Kidney (tissue), 14 donors: ENCODE data around the gene MIPEP. TPM values are rescaled to one million over a fixed set of nuclear protein-coding genes. Genes with fewer than 3 reads are reported as not detected.

Experiments used
- DNase-seq, 5 donors: peaks; one replicate each; pipeline ENCODE4 v3.0.0-alpha.2; 2013 to 2020
- FAIRE-seq: peaks from 2 replicates; lab custom pipeline; 2012; peaks lifted over from hg19 to GRCh38; lab: Jason Lieb, UNC
- H3K27ac ChIP-seq, 2 donors: one replicate each; pipeline ENCODE4 v1.7.0; 2013; ENCODE audit warnings: low read depth in 2 of 2, low read length in 2 of 2, inconsistent platforms in 1 of 2
- H3K27me3 ChIP-seq: one replicate; pipeline ENCODE4 v1.7.1; 2013; ENCODE audit warnings: low read length, inconsistent platforms; ENCODE audit not compliant: control insufficient read depth, insufficient read depth
- H3K36me3 ChIP-seq, 3 donors: one replicate each; pipeline versions ENCODE4 v1.7.0 to v1.7.1; 2013; ENCODE audit warnings: low read length in 3 of 3, control low read depth in 1 of 3, inconsistent platforms in 1 of 3; ENCODE audit not compliant: insufficient read depth in 3 of 3, control insufficient read depth in 2 of 3
- H3K4me1 ChIP-seq, 3 donors: one replicate each; pipeline versions ENCODE4 v1.7.0 to v1.7.1; 2013; ENCODE audit warnings: low read length in 3 of 3, inconsistent platforms in 1 of 3, low read depth in 1 of 3; ENCODE audit not compliant: control insufficient read depth in 2 of 3, insufficient read depth in 2 of 3
- H3K4me3 ChIP-seq, 3 donors: one replicate each; pipeline versions ENCODE4 v1.7.0 to v1.8.1; 2013; ENCODE audit warnings: low read length in 3 of 3, control low read depth in 1 of 3, inconsistent platforms in 1 of 3
- H3K9ac ChIP-seq, 3 donors: one replicate each; pipeline versions ENCODE4 v1.7.0 to v1.7.1; 2013; ENCODE audit warnings: low read length in 3 of 3, control low read depth in 1 of 3, inconsistent platforms in 1 of 3
- H3K9me3 ChIP-seq, 3 donors: one replicate each; pipeline versions ENCODE4 v1.7.0 to v1.7.1; 2013; ENCODE audit warnings: low read length in 3 of 3, control low read depth in 1 of 3, inconsistent platforms in 1 of 3; ENCODE audit not compliant: control insufficient read depth in 2 of 3, insufficient read depth in 1 of 3
- CTCF ChIP-seq: IDR thresholded peaks from 3 replicates; pipeline ENCODE4 v1.5.1; 2012; ENCODE audit warnings: mild to moderate bottlenecking, moderate library complexity, borderline replicate concordance; ENCODE audit not compliant: insufficient read depth; ENCODE audit errors: extremely low read depth
- intact Hi-C: fragments of 100-400 bp; cut with DNase I; formaldehyde crosslinking; loops from one replicate; pipeline ENCODE4 v1.11.1; 2022
- polyA plus RNA-seq: library from polyadenylated mRNA; stranded (reverse); fragments of 350-450 nt; fragmentation: Illumina TruSeq; extraction: RNeasy Lipid Tissue Mini Kit (QIAGEN cat#74804); gene quantifications from one replicate; pipeline ENCODE4 v1.2.3, GENCODE V29; 2014; ENCODE audit warnings: low read depth, low replicate concordance; ENCODE audit not compliant: insufficient read depth
- total RNA-seq: library from RNA; stranded (reverse); fragmentation: NEBNext Ultra II Directional; extraction: Animal tissue kit (Norgen Biotek cat#: 25700); gene quantifications from one replicate; pipeline ENCODE4 v1.2.1, GENCODE V29; 2021
- donor health status: control.
- donor health status: control.
- donor health status: control.
- donor health status: control.
- donor health status: control.
- donor health status: DM: yes; HTN: yes; CAD: no.
- donor health status: Normal renal cell carcinoma (clear cell type).

The MIPEP gene
- total and polyA plus RNA-seq, 2 donors from 2014 or later: 29.1 to 46.8 TPM

GRCh38 chr13:23868521-23868920 is 20.7 kb downstream of the MIPEP start:
- FAIRE-seq (no peak), DNase-seq (no peak)
- H3K9me3 ChIP-seq: no peaks in the 10 kb centered on the region
- no peaks in the 10 kb centered on the region for H3K4me1 ChIP-seq
- intact Hi-C loops: no loop called here
- no peaks in the 10 kb centered on the region for H3K27me3 ChIP-seq
- H3K9ac ChIP-seq: no peak overlapping the region
- peaks cover 0 to 3% (median 3%) of the 10 kb centered on the region in 3 donors for H3K36me3 ChIP-seq
- H3K4me3 ChIP-seq: no peak overlapping the region
- no peak overlapping the region for H3K27ac ChIP-seq
- no peak for TF ChIP-seq CTCF

DNA sequence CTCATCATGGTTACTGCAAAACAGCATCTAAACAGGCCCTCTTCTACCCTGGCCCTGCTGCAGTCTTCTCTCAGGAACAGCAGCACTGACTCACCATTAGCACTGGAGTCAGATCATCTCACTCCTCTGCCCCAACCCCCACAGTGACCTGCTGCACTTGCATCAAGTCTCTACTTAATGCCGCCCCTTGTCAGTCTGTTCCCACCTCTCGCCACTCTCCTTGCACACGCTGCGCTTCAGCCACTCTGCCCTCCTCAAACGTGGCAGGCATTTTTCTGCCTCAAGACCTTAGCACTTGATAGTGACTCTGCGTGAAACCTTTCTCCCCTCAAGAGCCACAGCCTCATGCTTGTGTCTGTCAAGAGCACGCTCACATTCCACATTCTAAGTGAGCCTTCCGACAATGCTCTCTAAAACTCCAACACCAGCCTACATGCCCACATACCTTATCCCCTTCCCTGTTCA is 22.1 kb downstream of the MIPEP start:
- FAIRE-seq (no peak), DNase-seq (peak in 3 of 5 donors; percentile 34 to 50 (median 41))
- no peak for TF ChIP-seq CTCF
- Histone ChIP-seq H3K27me3 (no peaks in the 10 kb centered on the region), H3K9me3 (no peaks in the 10 kb centered on the region), H3K27ac (no peak overlapping the region), H3K4me1 (no peaks in the 10 kb centered on the region), H3K9ac (no peak overlapping the region), H3K36me3 (peaks cover 0 to 4% (median 3%) of the 10 kb centered on the region in 3 donors), H3K4me3 (no peak overlapping the region)
- intact Hi-C loops: no loop called here

DNA sequence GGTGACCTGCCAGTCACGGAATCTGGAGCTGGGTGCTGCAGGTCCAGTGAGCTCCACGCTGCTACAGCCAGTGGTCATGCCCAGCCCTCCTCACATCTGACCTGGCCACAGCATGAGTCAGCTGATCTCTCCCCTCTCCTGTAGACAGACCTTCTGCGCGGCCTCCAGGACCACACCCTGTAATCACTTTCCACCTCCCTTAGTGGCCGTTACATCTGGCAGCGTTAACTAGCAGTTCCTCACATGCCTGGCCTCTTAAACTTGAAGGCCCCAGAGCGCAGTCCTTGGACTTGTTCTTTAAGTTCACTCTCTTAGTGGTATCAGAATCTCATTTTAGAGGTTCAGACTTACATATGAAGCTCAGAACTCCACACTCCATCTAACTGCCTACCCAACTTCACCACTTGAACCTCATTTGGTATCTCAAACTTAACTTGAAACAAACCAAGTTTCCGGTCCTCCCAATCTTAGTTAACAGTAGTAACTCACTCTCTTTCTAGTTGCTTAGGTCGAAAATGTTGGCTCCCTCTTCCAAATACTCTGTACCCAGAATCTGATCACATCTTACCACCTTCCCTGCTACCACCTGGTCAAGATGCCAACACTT is 22.7 kb downstream of the MIPEP start:
- FAIRE-seq (no peak), DNase-seq (no peak)
- intact Hi-C loops: no loop called here
- Histone ChIP-seq H3K27me3 (no peaks in the 10 kb centered on the region), H3K4me1 (no peaks in the 10 kb centered on the region), H3K36me3 (peaks cover 0 to 9% (median 3%) of the 10 kb centered on the region in 3 donors), H3K27ac (no peak overlapping the region), H3K9me3 (no peaks in the 10 kb centered on the region), H3K9ac (no peak overlapping the region), H3K4me3 (no peak overlapping the region)
- TF ChIP-seq CTCF: no peak

GRCh38 chr13:23865906-23866305 is 23.3 kb downstream of the MIPEP start:
- H3K27me3 ChIP-seq: no peaks in the 10 kb centered on the region
- FAIRE-seq: no peak
- no peak for TF ChIP-seq CTCF
- H3K27ac ChIP-seq: no peak overlapping the region
- peaks cover 0 to 11% (median 6%) of the 10 kb centered on the region in 3 donors for H3K36me3 ChIP-seq
- H3K4me1 ChIP-seq: no peaks in the 10 kb centered on the region
- intact Hi-C loops: no loop called here
- H3K9ac ChIP-seq: no peak overlapping the region
- DNase-seq: no peak
- H3K9me3 ChIP-seq: no peaks in the 10 kb centered on the region
- H3K4me3 ChIP-seq: no peak overlapping the region
